Activated CD4-positive, alpha-beta T cell treated with anti-CD3 and anti-CD28 coated beads for 48 hours (primary cell): Measurements from ENCODE around the gene ADIPOQ.
A peak's percentile ranks its signal among the peaks of the same experiment; 100 is the strongest.
"Not testable (repeated sequence)": the region's sequence is repeated elsewhere in the genome, so short reads cannot be mapped to it uniquely, and the experiment has no call there.

Experiments
- DNase-seq: peaks from one replicate; pipeline ENCODE4 v3.0.0-alpha.2; 2020

ADIPOQ gene

DNA sequence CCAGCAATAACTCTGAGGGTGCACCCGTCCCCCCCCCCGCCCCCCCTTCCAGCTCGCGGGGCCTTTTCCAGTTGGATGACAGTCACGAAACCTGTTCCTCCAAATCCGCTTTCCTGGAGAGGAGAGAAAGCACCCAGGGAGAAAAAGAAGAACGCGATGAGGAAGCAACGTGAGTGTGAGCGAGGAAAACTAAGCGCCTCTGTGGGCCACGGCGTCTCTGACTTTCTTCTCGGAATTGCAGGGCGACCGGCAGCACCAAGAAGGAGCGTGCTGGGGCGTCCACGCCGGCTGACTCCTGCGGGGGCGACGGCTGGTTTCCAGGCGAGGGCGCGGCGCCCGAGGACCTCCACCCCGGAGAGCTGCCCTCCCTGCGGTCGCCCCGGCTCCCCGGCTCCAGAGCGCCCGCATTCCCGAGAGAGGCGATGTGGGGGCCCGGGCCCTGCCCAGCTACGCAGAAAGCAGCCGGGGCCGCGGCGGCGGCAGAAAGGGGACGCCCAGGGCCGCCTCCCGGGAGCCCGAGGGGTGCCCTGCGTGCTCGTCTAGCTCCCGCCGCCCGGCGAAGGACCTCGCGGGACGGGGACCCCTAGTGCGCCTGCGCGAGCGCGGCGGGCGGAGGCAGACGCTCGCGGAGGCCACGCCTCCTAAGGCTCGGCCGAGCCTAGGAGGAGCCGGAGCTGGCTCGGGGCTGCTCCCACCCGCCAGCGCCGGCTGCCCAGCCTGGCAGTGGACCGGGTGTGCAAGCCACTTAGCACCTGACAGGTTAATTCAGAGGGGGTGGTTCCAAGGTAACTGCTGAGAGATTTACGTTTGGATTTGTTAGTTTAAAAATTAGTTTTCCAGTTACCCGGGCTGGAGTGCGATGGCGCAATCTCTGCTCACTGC lies 15.3 kb upstream of the ADIPOQ start:
- peak; percentile 88 for DNase-seq

DNA sequence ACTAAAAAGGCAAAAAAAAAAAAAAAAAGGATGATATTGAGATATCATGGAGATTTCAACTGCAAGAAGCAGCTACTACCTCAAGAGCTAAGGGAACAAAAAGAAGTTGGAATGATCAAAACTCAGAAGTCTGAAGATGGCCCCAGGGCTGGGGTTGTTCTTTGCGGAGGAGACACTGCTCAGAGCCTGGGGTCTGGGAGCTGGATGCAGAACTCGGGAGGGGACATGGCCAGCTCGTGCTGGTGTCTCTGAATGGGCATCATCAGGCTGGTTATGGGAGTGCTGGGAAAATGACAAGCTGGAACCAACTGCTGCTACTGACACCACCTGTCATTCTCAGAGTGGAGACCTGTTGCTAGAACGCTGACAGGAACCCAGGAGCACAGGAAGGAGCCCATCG lies 14.2 kb upstream of the ADIPOQ start:
- no peak for DNase-seq

DNA sequence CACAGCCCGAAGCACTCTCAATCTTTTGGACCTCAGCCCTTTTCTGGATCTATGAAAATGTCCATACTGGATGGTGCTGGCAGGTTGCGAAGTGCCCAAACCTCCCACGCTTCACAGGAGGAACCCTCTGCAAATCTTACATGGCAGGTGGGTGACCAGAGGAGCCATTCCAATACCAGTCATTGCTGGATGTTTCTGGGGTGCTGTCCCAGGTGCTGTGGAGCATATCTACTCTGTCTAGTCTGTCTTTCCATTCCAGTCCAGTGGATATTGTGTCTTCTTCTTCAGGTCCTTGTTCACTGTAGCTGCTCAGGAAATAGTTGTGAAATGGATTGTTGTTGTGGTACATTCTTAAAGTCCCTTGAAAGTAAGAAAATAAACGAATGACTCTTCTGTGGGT lies 10.7 kb upstream of the ADIPOQ start:
- no peak for DNase-seq

DNA sequence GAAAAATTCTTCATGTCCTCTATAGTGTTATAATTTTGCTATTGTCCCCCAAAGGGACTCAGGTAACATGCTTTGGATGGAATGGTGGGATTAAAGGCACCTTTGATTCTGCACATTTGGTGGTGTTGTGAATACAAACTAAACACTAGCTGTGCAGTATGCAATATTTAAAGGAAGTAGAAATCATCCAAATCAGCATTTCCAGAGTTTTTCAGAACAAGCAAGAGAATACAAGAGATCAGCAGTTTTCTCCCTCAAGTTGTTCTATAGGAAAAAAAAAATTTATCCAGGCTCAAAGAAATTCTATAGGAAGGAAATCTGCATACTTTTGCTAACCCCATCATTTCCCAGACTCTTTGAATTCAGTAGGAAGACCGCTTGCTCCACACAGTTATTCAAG lies 10.2 kb upstream of the ADIPOQ start:
- no peak for DNase-seq

GRCh38 chr3:186839874-186840641 lies 2.5 kb upstream of the ADIPOQ start:
- no peak for DNase-seq

GRCh38 chr3:186841620-186842019 lies 890 bp upstream of the ADIPOQ start:
- no peak for DNase-seq

DNA sequence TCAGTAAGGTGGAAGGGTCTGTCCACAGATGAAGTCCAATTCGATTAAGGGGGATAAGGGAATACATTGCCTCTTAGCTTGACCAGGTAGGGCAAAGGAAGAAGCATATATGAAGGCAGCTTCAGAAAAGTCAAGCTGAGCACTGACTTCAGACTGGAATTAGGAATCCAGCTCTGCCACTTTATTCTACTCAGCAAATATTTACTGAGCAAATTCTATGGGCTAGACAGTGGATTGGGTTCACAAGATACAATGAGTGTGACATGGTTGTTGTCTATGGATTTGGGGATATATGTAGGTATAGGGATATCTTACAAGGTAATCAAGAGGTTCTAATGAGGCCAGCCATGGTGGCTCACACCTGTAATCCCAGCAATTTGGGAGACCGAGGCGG lies 526 bp downstream of the ADIPOQ start:
- DNase-seq, result no peak

- no peak for DNase-seq
Measured at GRCh38 chr3:186844908-186845307, 2.4 kb downstream of the ADIPOQ start.

DNA sequence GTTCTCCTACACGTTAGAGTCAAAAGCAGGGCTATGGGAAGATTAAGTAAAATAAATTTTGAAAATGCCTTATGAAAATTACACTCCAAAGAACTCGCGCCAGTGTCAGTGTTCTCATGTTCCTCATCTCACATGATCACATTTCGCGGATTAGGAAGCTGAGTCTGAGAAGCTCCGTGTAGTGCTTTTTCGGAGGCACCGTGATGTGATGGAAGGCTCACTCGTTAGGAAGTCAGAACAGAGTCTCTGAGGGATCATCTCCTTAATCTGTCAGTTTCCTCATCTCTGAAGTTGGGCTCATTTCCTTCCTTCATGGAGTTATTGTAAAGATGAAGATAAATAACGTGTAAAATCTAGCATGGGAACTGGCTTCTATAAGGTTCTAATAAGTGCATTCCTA lies 3.2 kb downstream of the ADIPOQ start:
- no peak for DNase-seq

DNA sequence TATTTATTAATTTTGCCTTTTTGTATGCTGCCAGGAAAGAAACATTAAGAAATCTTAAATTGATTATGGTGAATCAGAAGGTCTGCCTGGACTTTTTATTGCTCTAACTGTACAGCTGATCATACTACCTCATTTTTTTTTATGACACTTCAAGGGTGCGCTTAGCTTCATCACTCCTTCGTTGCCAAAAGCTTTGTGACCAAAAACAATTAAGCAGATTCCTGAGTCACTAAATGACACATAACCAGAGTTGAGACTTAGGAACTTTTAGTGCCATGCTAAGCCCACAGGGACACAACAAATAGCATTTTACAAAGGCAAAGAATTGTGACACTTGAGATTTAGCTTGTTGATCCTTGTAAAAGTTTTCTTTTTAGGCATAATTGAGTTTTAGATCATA lies 4.9 kb downstream of the ADIPOQ start:
- no peak for DNase-seq

DNA sequence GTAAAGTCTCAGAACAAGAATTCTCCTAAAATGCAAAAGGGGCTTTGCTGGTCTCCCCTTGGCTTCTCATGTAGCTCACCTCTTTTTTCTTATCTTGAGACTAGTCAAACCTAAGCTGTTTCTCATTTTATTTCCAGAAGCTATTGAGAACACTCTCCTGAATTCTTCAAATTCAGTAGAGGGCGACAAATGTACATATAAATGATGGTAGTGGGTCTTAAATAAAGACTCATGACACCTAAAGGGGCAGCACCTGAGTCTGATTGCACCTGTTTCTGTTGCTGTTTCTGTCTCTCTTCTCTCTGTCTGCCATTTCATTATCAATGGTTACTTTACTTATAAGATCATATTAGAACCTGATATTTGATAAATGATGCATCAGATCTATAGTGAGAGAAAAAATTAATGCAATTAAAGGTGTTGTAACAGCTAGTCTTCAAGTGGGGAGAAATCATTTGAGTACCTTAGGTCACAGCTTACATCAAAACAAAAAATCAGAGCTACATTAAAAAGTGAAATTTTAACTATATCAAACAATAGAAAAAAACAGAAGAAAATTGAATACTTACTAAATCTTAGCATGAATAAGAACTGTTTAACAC lies 7.0 kb downstream of the ADIPOQ start:
- no peak for DNase-seq

- DNase-seq, result not testable (repeated sequence)
Measured at GRCh38 chr3:186851835-186852234, 9.3 kb downstream of the ADIPOQ start.

DNA sequence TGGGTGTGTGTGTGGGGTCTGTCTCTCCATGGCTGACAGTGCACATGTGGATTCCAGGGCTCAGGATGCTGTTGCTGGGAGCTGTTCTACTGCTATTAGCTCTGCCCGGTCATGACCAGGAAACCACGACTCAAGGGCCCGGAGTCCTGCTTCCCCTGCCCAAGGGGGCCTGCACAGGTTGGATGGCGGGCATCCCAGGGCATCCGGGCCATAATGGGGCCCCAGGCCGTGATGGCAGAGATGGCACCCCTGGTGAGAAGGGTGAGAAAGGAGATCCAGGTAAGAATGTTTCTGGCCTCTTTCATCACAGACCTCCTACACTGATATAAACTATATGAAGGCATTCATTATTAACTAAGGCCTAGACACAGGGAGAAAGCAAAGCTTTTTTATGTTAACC lies 10.5 kb downstream of the ADIPOQ start:
- DNase-seq, result no peak

GRCh38 chr3:186854146-186854545 lies 11.6 kb downstream of the ADIPOQ start:
- DNase-seq, result no peak

- DNase-seq, result no peak
Measured at GRCh38 chr3:186854954-186855353, 12.4 kb downstream of the ADIPOQ start.

GRCh38 chr3:186857743-186858142 lies 15.2 kb downstream of the ADIPOQ start:
- no peak for DNase-seq

DNA sequence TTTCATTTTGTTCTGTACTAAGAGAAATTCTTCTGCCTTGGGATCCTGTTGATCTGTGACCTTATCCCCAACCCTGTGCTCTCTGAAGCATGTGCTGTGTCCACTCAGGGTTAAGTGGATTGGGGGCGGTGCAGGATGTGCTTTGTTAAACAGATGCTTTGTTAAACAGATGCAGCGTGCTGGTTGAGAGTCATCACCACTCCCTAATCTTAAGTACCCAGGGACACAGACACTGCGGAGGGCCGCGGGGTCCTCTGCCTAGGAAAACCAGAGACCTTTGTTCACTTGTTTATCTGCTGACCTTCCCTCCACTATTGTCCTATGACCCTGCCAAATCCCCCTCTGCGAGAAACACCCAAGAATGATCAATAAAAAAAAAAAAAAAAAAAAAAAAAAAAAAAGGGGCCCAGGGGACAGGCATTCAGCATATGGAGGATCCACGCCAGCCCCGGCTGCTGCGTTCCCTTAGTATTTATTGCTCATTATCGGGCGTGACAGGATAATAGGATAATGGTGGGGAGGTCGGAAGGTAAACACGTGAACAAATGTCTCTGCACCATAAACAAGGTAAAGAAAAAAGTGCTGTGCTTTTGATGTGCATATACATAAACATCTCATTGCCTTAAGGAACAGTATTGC lies 22.8 kb downstream of the ADIPOQ start:
- not testable (repeated sequence) for DNase-seq

- DNase-seq, result not testable (repeated sequence)
Measured at GRCh38 chr3:186866095-186866494, 23.6 kb downstream of the ADIPOQ start.

- DNase-seq, result no peak
Measured at GRCh38 chr3:186869253-186870100, 27.0 kb downstream of the ADIPOQ start.

GRCh38 chr3:186870421-186871201 lies 28.1 kb downstream of the ADIPOQ start:
- no peak for DNase-seq

DNA sequence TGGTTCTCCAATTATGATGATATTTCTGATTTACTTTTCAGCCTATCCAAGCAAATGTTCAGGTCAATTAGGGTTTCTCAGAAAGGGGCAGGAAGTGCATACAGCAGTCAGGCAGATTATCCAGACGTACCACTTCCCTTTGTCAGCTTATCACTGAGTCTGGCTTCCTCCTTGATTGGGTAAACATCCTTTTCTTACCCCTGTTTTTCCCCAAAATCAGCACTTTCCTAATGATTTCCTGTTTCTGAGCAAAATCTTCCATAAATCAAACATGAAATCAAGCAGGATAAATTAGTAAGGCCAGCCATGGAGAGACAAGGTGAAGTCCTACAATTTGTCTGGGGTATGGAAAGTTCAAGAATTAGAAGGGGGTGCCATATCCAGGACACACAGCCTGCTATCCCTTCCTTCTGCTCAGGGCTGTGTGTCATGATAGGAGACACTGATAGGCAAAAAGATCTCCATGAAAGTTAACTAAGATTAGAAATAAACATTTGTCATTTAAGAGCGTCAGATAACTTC lies 29.0 kb downstream of the ADIPOQ start:
- DNase-seq, result no peak
